H54 (cell line): ENCODE measurements around the gene SLC47A1.

ENCODE experiments used
- DNase-seq: peaks from one replicate; pipeline ENCODE4 v3.0.0; 2011; ENCODE audit warnings: low spot score, mixed read lengths; ENCODE audit not compliant: insufficient read length
- FAIRE-seq: peaks from 3 replicates; lab custom pipeline; 2011; peaks lifted over from hg19 to GRCh38; lab: Jason Lieb, UNC
- POLR2A ChIP-seq: IDR thresholded peaks from 2 replicates; pipeline ENCODE4 v1.6.1; 2011; ENCODE audit warnings: low read depth, mild to moderate bottlenecking, low read length

Gene SLC47A1

DNA sequence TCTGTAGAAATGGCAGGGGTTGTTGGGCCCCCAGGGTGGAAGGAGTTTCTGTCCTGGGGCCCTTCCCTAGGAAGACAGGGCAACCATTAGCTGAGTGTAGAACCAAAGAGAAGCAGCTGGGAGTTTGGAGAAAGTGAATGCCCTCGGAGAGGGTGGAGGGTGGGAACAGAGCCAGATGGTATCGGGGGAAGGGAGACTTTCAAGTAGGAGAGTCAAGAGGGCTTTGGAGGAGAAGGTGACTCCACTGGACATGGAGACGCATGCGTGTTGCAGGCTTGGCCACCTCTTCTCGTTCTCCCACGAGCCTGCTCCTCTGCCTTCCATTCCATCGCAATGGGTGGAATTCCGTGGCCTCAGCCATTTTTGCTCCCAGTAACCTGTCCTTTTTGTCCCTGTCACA, 19.4 kb downstream of the SLC47A1 start:
- DNase-seq: no peak
- TF ChIP-seq POLR2A: no peak
- FAIRE-seq: no peak

- no peak for TF ChIP-seq POLR2A
- DNase-seq (no peak), FAIRE-seq (no peak)
Measured at GRCh38 chr17:19554393-19554792, 20.7 kb downstream of the SLC47A1 start.

DNA sequence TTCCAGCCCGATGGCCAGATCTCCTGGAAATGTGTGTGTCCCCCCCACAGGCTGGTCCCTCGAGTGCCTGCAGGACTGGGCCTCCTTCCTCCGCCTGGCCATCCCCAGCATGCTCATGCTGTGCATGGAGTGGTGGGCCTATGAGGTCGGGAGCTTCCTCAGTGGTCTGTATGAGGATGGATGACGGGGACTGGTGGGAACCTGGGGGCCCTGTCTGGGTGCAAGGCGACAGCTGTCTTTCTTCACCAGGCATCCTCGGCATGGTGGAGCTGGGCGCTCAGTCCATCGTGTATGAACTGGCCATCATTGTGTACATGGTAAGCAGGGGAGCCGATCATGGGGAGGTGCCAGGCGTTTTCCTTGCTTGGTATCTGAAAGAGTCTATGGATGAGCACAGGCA, 22.1 kb downstream of the SLC47A1 start:
- TF ChIP-seq POLR2A: no peak
- DNase-seq: no peak
- no peak for FAIRE-seq

DNA sequence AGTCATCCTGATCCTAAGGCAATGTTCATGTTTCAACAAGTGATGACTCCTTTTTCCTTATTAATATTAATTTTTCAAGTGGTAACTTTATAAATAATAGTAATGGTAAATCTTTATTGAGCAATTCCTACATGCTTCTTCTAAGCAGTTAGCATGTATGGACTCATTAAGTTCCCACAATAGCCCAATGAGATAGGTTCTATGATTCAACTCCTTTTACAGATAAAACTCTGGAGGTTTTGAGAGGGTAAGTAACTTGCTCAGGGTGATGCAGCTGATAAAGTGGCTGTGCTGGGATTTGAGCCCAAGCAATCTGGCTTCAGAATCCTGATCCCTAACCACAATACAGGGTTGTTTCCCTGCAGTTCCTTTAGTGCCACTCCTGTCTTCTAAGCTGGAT, 25.3 kb downstream of the SLC47A1 start:
- FAIRE-seq: no peak
- no peak for DNase-seq
- no peak for TF ChIP-seq POLR2A

- DNase-seq (no peak), FAIRE-seq (no peak)
- no peak for TF ChIP-seq POLR2A
Measured at GRCh38 chr17:19561697-19562318, 28.2 kb downstream of the SLC47A1 start.

GRCh38 chr17:19565817-19566575, 32.3 kb downstream of the SLC47A1 start:
- no peak for DNase-seq
- FAIRE-seq: no peak
- no peak for TF ChIP-seq POLR2A

GRCh38 chr17:19567216-19568015, 33.8 kb downstream of the SLC47A1 start:
- no peak for TF ChIP-seq POLR2A
- FAIRE-seq: no peak
- DNase-seq: no peak

DNA sequence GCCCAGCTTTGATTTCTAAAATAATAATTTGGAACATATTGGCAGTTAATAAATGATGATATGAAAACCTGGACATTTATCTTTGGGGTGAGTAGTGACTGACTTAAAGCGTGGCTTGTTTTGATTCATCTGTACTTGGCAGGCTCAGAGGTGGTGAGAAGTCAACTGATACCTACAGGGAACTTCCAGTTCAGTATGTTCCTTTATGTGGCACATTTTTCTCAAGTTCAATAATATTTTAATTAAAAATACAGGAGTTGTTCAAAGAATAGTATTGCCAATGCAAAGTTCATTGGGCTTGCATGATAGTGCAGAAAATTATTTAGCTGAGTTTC, 34.3 kb downstream of the SLC47A1 start:
- no peak for TF ChIP-seq POLR2A
- FAIRE-seq: no peak

DNA sequence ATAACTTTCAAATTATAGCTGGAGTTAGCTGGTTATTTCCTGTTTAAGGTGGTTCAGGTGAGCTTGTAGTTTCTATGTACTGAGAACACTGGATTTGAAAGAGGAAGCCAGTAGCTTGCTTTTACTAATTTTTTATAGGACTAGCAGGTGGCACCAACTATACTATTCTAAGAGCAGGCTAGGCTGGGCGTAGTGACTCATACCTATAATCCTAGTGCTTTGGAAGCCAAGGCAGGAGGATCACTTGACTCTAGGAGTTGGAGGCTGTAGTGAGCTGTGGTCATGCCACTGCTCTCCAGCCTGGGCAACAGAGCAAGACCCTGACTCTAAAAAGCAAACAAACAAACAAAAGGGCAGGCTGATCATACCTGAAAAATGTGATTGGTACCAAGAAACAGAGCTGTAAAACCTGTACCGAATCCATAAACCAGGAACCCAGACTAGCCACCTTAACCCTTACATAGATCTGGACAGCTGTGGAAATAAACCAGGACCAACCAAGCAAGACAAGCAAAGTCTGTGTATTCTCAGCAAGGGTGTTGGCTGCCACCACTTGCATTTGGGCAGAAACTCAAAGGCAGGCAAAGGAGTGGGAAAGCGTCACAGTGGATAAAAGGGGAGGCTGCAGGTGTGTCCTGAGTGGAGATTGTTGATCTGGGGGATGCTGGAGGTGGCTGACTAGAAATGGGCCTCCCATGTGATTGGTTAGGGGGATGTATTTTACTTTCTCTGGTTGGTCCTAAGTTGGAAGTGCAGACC, 36.3 kb downstream of the SLC47A1 start:
- TF ChIP-seq POLR2A: no peak
- peak; percentile 45 for FAIRE-seq
- DNase-seq: no peak

More for the DNA sequence above, 34.3 kb downstream of the SLC47A1 start:
- DNase-seq: no peak

GRCh38 chr17:19570544-19571062, 36.9 kb downstream of the SLC47A1 start:
- TF ChIP-seq POLR2A: no peak
- FAIRE-seq (no peak), DNase-seq (no peak)

DNA sequence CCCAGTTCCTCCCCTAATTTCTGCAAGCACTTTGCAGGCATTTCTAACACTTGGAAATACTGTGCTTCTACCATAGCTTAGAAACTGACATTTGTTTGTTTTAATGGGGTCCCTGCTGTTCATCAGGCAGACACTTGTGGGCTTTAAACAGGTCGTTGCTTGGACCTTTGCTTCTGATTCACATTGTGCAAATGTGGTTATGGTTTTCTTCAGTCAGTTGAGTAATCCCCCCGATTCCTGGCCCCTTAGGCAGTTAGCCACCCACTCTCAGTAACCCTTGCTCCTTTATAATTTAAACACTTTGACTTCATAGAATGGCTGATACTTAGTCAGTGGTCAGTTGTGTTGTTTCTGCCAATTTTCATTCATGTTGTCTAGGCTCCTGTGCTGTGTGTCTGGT, 39.4 kb downstream of the SLC47A1 start:
- TF ChIP-seq POLR2A: no peak
- no peak for FAIRE-seq
- no peak for DNase-seq

- TF ChIP-seq POLR2A: no peak
- DNase-seq: no peak
- FAIRE-seq: no peak
Measured at GRCh38 chr17:19574956-19575355, 41.3 kb downstream of the SLC47A1 start.

- no peak for TF ChIP-seq POLR2A
- FAIRE-seq: no peak
- peak; percentile 51 for DNase-seq
Measured at GRCh38 chr17:19578545-19578944, 44.9 kb downstream of the SLC47A1 start.
